Effector CD4-positive, alpha-beta T cell (primary cell): Measurements from ENCODE around the gene CDK6.

Experiments
- DNase-seq: peaks from one replicate; pipeline ENCODE4 v3.0.0-alpha.2; 2020

The CDK6 gene

DNA sequence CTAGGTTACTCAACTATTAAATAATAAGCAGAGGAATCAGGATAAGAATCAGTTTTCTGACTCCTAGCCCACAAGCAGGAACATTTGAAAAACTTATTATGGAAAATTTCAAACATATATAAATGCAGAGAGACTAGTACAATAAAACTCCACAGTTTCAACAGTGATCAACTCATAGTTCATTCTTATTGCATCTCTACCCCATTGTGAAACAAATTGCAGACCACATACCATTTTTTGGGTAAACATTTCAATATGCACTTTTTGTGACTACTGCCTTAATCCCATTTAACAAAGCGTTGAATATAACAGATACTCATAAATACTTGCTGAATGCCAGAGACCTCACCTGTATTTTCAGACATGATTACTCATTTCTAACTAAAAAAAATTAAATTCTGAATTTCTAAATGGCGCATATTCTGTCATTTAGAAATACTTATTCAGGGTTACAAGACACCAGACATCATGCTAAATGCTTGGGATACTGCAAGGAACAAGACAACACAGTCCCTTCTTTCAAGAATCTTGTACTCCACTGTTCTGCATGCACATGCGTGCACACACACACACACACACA is 11.4 kb downstream of the CDK6 start:
- DNase-seq = no peak

DNA sequence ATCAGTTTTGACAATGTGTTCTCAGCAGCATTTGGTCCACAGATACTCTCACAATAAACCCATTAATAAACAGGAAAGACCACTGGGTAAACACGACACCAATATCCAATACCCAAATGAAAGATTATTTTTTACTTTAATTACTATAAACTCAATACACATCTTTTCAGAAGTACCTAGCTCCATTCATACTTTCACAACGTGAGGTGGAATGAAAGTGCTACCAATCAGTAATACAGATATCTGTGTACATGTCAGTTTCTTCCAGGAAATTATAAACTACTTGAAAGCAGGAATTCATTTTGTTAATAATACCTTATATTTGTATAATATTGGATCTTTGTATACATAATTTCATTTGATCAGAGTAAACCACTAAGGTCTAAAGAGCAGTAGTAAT is 11.9 kb downstream of the CDK6 start:
- no peak for DNase-seq

DNA sequence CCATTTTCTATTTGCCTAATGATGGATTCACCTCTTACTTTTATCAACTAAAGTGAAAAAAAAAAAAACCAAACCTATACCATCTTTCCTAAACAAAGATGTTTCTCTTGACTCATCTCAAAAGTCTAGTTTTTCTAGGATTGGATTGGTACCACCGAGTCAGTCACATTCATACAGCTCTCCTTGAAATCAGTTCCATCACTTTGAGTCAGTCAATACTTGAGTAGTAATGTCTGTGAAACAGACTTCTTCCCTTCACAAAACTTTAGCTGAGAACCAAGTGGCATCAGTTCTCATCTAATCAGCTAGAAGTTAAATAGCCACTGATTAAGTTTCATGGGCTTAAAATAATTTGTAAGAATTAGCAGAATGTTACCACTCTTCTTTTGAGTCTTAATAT is 13.3 kb downstream of the CDK6 start:
- no peak for DNase-seq

DNA sequence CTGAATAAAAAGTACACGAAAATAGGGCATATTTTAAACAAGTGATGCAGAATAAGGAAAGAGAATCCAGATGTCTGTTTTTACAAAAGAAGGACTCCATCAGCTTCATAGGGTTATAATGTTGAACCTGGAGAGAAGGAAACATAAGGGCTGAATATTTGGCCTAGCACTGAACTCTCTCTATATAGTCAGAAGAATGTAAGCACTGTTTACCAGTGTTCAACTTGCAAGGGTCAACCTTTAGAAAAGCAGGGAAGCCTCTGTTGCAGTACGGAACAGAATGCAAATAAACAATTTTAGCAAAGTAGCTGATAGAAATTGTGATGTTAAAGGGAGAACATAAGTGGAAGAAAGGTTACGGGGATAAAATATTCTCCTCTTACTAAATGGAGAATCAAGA is 16.2 kb downstream of the CDK6 start:
- no peak for DNase-seq

DNA sequence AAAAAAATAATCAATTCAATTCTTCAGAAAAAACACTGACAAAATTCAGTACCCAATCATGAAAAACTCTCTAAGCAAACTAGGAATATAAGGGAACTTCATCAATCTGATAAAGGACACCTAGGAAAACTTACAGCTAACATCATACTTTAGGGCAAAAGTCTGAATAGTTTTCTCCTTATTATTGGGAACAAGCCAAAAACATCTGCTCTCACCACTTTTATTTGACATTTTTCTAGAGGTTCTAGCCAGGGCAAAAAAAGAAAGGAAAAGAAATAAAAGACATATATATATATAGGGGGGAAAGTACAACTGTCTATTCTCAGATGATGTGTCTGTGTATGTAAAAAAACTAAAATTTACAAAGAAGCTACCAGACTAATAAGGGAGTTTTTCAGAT is 19.0 kb downstream of the CDK6 start:
- no peak for DNase-seq

DNA sequence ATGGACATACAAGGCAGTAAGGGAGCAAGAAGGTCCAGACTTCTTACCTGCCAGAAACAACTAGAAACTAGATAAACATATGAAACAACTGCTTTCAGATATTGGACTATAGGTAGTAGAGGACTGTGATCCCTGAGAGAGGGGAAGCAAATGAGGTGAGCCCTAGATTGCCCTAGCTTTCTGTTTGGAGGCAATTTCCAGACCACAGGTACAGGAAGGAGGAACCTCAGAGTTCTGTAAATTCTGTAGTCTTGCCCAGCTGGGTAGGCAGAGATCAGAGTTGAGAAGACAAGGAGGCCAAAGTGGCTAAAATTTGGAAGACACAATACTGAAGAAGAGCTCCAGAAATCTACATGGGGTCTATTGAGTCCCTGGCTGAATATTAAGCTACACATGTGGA is 21.0 kb downstream of the CDK6 start:
- DNase-seq = no peak

DNA sequence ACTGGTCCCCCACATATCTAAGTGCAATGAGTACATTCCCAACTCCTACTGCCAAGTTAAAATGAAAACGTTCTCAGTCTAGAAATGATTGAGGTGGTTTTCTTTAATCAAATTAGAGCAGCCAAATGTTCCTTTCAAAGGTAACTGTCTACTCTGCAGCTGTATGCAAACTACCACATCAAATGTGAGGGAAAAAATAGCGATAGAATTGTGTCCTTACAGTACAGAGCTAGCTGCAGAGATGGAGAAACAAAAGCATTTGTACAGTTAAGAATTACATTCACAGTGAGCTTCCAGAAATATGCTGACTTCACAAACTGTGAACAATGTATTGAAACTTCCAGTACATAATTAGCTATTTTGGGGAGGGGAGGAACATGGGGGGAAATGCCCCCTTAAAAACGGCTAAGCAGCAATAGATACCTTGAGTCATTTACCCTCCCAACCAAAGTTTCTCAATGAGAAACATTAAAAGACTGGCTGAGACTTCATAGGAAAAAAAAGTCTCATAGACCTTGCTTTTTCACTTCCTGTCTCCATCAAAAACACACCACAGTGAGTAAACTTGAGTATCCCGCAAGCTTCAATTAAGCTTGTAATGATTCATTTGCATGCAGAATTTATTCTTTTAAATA is 22.9 kb downstream of the CDK6 start:
- DNase-seq = no peak

DNA sequence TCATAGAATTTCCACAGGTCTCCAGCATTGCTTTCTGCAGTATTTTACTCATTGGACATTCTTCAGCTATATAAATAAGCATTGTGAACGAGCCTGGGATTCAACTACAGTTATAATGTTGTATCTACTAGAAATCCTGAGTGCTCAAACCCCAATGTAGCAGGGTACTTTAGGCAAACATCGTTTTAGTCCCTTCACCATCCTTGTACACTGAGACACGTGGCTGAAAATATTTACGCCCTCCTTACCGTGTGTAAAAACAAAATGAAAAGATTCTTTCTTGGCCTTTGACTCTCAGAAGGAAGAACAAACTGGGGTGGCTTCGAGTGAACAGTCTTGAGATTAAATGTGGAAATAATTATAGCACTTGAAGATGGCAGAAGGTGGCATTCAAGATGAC is 25.2 kb downstream of the CDK6 start:
- no peak for DNase-seq

DNA sequence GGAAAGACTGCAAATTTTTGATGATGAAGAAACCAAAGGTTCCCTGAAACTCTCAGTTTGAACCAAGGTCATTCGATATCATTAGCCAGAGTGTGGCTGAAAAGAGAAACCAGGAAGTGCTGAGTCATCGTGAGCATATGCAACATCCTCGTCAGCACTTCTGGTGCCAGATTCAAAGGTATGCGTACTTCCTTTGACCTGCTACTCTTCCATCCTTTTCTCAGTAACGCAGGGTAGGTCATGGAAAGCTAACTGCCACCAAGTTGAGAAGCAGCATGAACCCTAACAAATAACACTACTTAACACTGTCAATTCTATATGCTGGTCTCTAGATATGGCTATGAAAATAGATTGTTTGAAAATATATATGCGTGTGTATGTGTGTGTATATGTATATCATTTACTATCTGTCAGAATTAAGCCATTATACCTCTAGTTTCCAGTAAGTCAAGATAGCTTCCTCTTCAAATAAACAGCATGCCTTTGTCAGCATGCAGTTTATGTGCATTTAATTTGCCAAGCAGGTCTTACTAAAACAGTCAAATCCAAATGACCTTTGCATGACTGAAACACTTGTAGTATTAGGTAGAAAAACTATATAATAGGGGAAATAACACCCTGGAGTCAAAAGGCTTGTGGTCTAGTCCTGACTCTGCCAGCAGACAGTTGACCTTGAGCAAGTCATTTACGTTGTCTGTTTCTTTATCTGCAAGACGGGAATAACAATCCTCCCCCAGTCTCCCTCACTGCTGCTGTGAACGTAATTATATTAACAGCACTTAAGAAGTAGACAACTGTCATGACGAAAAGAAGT is 26.4 kb downstream of the CDK6 start:
- peak; percentile 35 for DNase-seq

DNA sequence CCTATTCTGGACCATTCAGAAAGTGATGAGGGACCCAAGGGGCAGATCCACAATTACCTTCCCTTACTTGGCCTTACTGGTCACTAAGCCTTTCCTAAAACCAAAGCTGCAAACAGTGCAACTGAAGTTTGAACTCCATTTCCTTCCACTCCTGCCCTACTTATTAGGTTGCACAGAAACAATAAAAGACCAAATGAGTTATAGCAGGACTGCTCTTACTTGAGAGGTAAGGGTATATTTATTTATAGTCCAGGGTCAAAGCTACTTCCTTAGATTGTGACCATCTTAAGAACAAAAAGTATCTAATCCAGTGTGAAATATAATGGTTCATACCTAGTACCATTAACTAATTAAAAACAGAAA is 27.0 kb downstream of the CDK6 start:
- no peak for DNase-seq

DNA sequence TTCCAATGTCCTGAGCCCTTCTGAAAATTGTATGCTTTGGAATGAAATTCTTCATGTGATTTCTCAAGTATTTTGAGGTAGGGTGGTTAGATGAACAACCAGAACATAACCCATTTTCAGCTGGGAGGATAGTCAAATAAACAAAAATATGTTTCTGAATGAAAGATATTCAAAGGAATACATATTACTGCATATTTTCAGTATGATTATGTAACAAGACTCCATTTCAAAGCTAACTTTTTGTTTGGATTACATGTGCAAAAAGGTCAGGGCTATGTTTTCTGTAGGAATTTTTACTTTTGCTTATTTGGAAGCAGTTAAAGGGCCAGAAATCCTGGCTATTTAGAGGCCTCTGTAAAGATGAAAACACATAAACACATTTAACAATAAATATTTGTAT is 27.7 kb downstream of the CDK6 start:
- DNase-seq = no peak

DNA sequence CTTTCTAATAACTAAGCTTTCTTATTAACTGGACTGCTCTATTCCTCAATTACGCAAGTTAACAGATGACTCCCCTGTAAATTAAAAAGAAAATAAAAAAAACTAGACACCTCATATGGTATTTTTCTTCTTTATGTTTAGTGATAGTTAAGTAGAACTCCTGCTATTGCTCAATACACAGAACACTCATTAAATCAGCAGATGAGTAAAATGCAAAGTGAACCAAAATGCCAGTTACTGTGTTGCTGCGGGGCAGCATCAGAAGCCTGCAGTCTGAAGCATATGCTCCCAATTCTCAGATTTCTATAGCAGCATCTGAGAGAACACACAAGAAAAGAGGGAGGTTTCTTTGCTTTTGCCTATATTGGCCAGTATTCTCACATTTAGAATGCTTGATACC is 28.4 kb downstream of the CDK6 start:
- no peak for DNase-seq

DNA sequence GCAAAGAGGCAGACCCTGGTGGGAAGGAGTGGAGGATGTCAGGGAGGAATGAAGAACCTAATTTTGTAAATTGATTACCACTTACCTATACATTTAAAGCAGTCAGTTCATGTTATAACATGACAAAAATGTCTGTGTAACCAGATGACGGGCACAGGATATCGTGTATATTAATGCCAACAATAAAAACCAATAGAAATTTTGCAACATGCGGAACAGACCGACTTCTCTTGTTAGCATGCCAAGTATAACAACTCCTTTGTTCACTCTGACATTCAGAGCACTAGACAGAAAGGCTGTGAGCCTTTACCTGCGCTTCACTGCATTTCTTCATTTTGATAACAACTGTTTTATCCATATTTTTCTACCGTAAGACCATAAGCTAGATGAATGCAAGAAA is 29.9 kb downstream of the CDK6 start:
- no peak for DNase-seq

DNA sequence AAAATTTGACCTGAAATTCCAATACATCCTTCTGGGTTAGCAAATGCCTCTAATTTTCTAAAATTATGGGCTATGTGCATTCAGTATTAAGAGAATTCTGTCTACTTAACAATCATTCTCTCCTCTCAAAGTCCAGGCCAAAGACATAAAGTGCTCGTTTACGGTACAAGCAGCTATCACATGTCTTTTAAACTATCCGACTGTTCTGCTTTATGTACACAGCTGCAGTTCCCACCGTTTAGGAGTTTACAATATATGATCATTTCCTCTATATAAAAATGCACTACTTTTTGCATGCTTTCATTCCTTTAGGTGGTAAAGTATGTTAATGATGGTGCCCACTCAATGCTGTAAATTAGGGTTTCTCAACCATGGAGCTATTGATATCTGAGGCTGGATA is 34.0 kb downstream of the CDK6 start:
- no peak for DNase-seq

DNA sequence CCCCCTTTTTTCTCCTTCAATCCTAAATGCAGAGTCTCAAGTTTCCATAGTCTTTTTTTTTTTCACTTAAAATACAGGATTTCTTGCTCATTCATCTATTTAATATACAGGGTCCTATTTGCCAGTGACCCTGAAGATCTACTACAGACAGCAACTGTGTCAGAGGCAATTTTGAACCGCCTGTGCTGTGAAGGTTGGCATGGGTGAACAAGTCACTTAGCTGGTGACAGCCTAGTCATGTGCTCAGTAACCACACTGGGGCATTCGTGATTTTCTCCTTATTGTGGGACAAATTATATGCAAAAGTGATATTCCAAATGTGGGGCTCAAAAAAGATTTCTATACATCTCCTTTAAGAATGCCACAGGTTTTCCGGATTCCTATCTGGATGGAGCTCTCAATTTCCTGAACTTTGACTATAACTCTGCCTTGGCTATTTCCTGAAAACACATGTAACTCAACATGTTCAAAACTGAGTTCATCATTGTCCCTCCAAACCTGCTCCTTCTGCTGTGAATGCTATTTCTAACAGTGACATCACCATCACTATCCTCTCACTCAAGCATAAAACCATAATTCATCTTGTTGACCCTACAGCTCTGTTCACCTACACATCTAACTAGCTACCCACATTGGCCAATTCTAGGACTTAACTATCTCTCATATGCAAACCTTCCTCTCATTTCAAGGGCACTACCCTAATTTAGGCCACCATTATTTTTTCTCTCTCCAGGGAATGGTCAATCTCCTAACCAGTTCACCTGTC is 36.7 kb downstream of the CDK6 start:
- DNase-seq = no peak

DNA sequence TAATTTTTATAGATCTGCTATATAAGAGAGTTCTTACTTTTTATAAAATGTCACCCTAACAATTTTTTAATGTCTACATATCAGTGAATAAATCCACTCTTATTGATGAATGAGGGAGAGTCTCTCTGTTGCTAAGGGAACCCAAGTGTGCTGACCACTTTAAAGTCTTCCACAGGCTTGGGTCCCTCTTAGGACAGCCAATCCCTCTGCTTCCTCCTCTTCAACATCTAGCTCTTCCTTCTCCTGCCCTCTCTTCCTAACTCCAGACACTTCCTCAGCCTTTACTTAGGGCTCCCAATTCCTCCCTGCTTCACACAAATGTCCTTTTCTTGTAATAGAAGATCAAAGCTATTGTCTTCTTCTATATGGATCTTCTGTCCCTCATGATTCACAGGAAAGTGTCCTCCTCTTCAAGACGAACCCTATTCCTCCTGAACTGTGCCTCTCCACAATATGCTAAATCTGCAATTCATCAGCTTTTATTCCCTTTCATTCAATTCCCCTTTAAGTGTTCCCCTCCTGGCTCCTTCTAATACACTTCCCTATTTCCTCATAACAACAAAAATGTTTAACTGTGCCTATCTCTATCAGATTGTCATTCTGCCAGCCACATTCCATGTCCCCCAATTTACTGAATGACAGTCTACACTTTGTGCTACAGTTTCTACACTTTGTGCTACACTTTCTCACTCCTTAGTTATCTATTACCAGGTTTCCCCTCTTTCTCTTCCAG is 37.7 kb downstream of the CDK6 start:
- DNase-seq = no peak

DNA sequence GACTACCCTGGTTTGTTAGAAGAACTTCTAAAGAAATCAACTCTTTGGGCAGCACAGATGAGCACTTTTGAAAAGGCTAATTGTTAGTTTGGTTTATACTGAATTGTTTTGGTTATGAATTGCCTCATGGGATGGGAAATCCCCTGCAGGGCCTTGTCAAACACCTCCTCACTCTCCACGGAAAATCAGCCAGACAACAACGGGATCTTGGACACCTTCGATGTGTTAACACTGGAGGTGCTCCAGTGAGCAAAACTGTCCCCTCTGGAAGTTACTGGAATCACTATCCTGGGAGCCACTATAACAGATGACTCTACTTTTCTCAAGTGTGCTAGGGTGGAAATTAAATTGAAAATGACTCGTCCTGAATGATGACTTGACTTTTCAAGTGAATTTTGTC is 38.7 kb downstream of the CDK6 start:
- DNase-seq = no peak

DNA sequence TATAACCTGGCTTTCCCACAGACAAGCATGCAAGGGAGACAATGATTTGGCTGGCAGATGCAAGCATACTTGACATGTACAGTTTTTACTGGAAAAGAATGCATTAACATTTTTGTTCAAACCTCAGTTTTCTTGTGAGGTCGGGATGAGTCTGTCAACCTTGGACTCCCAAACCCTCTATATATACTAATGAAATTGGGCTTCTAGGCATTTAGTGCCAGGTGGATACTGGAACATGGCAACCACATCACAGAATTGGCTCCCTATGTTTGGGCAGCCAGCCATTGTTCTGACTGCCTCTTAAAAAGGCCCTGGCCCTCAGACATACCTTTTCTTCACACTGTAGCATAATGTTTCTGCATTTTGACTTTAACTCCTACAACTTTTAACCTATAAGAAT is 39.1 kb downstream of the CDK6 start:
- DNase-seq = no peak

DNA sequence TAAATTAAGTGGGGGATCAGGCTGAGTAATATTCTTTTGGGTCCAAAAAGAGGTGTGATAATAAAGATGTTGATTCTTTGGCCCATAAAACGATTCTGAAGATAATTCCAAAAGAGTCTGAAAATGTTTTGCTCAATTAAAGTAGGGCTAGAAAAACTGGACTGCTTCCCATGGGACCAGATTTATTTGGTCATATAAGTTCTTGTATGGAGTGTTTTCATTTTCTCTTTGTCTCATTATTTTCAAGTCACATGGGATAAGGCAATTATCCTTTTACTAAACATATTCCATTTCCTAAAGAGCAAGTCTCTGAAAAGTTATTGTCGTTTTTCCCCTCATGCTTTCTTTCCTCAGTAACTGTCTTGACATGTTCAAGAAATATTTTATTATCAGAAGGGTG is 41.5 kb downstream of the CDK6 start:
- DNase-seq = no peak

DNA sequence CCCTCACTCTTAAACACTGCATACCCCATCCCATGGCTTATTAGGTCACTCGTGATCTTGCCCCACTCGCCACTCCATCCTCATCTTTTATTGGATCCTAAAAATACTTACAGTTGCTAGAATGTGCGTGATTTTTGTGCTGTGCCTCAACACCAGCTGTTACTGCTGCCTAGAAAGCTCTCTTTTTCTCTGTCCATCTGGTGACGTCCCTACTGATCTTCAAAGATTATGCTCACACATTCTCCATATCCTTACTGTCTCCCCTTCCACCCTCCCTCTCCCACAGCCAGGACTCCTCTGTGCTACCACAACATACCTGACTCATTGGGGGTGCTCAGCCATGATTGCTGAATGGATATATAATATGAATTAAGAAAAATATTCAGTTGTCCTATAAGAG is 42.0 kb downstream of the CDK6 start:
- DNase-seq = no peak

DNA sequence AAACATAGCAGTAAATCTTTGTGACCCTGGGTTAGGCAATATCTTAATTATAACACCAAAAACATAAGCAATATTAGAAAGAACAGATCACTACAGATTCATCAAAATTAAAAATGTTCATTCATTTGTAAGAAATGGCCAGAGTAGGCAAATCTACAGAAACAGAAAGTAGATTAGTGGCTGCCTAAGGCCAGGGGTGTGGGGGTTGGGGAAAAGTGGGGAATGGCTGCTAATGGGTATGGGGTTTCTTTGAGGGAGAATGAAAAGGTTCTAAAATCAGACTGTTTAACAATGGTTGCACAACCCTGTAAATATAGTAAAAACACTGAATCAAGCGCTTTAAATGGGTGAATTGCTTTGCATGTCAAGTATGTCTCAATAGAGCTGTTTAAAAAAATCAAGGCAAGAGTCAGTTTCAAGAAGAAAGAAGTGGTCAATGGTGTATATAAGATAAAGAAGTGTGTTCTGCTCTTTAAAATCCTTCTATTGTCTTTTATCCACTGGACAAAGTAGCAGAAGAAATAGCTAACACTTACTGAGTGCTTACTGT is 42.6 kb downstream of the CDK6 start:
- no peak for DNase-seq

DNA sequence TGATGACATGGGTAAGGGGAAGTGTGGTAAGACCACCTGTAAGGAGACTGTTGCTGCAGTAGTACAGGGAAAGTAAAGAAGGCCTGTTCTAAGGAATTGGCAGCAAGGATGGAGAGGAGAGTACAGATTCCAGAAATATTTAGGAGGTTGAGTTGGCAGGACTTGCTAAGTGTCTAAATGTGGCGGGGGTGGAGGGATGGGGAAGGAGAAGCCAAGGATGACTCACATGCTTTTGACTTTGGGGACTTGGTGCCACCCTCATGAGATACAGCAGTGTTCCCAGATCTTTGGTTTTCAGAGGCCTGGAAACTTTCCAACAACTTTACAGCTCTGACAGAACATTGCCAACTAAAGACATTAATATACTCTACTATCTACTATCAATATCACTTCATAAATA is 45.4 kb downstream of the CDK6 start:
- DNase-seq = no peak
